GM12864 (cell line): ENCODE results near the gene SLC43A1.

Experiments
- DNase-seq: peaks from one replicate; pipeline ENCODE4 v3.0.0-alpha.2; 2011; ENCODE audit warnings: low read depth
- H3K4me3 ChIP-seq: 2 replicates; pipeline ENCODE4 v1.5.1; 2011; ENCODE audit warnings: mild to moderate bottlenecking, low read depth, low read length, control low read depth
- CTCF ChIP-seq: IDR thresholded peaks from 2 replicates; pipeline ENCODE4 v1.5.1; 2011; ENCODE audit warnings: low read depth, mild to moderate bottlenecking, moderate library complexity, low read length, control low read depth, inconsistent platforms; ENCODE audit errors: missing control alignments

The SLC43A1 gene

GRCh38 chr11:57530215-57530595 lies 14.7 kb upstream of the SLC43A1 start:
- no peak for TF ChIP-seq CTCF
- H3K4me3 ChIP-seq, result peak overlapping the region; percentile 93
- DNase-seq, result no peak

- H3K4me3 ChIP-seq, result no peak overlapping the region; the same call in 1 of the 2 replicates
- no peak for DNase-seq
- TF ChIP-seq CTCF, result no peak
These were observed 13.5 kb upstream of the SLC43A1 start for GRCh38 chr11:57529012-57529411.

GRCh38 chr11:57527056-57527631 lies 11.6 kb upstream of the SLC43A1 start:
- H3K4me3 ChIP-seq, result no peak overlapping the region
- TF ChIP-seq CTCF, result peak; percentile 88
- no peak for DNase-seq

- H3K4me3 ChIP-seq, result no peak overlapping the region
- no peak for TF ChIP-seq CTCF
- DNase-seq, result no peak
These were observed 7.9 kb upstream of the SLC43A1 start for GRCh38 chr11:57523419-57523818.

GRCh38 chr11:57521116-57521515 lies 5.6 kb upstream of the SLC43A1 start:
- no peak for TF ChIP-seq CTCF
- DNase-seq, result no peak
- no peak overlapping the region for H3K4me3 ChIP-seq

GRCh38 chr11:57516061-57516443 lies 550 bp upstream of the SLC43A1 start:
- no peak for TF ChIP-seq CTCF
- DNase-seq, result no peak
- H3K4me3 ChIP-seq, result peak overlapping the region; percentile 89
